Trophoblast cell (in vitro differentiated cells and primary cell): Measurements from ENCODE around the gene UQCC2.

Source experiments
- DNase-seq, 2 donors: peaks; one replicate each; pipeline ENCODE4 v3.0.0-alpha.2; 2016
- H2AFZ ChIP-seq: 2 replicates; pipeline ENCODE4 v1.6.1; 2013; ENCODE audit warnings: low read length, moderate library complexity, mild to moderate bottlenecking; ENCODE audit not compliant: insufficient read depth, poor library complexity
- H2AK5ac ChIP-seq: 2 replicates; pipeline ENCODE4 v1.6.1; 2013; ENCODE audit warnings: mild to moderate bottlenecking, low read length
- H2BK120ac ChIP-seq: 2 replicates; pipeline ENCODE4 v1.6.1; 2013; ENCODE audit warnings: low read length, mild to moderate bottlenecking, moderate library complexity; ENCODE audit not compliant: insufficient read depth, poor library complexity
- H2BK12ac ChIP-seq: 2 replicates; pipeline ENCODE4 v1.6.1; 2013; ENCODE audit warnings: mild to moderate bottlenecking, low read length, moderate library complexity
- H2BK5ac ChIP-seq: 2 replicates; pipeline ENCODE4 v1.6.1; 2013; ENCODE audit warnings: low read length, low read depth, moderate library complexity, mild to moderate bottlenecking; ENCODE audit not compliant: poor library complexity
- H3K14ac ChIP-seq: 2 replicates; pipeline ENCODE4 v1.6.1; 2013; ENCODE audit warnings: mild to moderate bottlenecking, low read length
- H3K18ac ChIP-seq: 2 replicates; pipeline ENCODE4 v1.6.1; 2013; ENCODE audit warnings: mild to moderate bottlenecking, low read length
- H3K23ac ChIP-seq: 2 replicates; pipeline ENCODE4 v1.6.1; 2013; ENCODE audit warnings: low read length
- H3K27ac ChIP-seq: 2 replicates; pipeline ENCODE4 v1.5.1; 2013; ENCODE audit warnings: low read depth, mild to moderate bottlenecking, inconsistent platforms, low read length, moderate library complexity
- H3K27me3 ChIP-seq: 2 replicates; pipeline ENCODE4 v1.6.1; 2013; ENCODE audit warnings: inconsistent platforms, mild to moderate bottlenecking, low read length, moderate library complexity; ENCODE audit not compliant: insufficient read depth
- H3K36me3 ChIP-seq, 2 experiments: 1 replicate in 1 of 2; 2 replicates in 1 of 2; pipeline ENCODE4 v1.6.1; 2013; ENCODE audit warnings: low read length in 2 of 2, mild to moderate bottlenecking in 2 of 2, moderate library complexity in 1 of 2; ENCODE audit not compliant: insufficient read depth in 2 of 2, control insufficient read depth in 1 of 2
- H3K4ac ChIP-seq: 2 replicates; pipeline ENCODE4 v1.6.1; 2013; ENCODE audit warnings: low read depth, mild to moderate bottlenecking, low read length, moderate library complexity
- H3K4me1 ChIP-seq, 2 experiments: 1 replicate in 1 of 2; 2 replicates in 1 of 2; pipeline ENCODE4 v1.6.1; 2013; ENCODE audit warnings: low read length in 2 of 2, mild to moderate bottlenecking in 2 of 2, moderate library complexity in 1 of 2; ENCODE audit not compliant: insufficient read depth in 2 of 2, control insufficient read depth in 1 of 2
- H3K4me2 ChIP-seq: 2 replicates; pipeline ENCODE4 v1.6.1; 2013; ENCODE audit warnings: inconsistent platforms, mild to moderate bottlenecking, low read length, moderate library complexity
- H3K4me3 ChIP-seq: 2 replicates; pipeline ENCODE4 v1.5.1; 2013; ENCODE audit warnings: mild to moderate bottlenecking, low read depth, low read length, inconsistent platforms
- H3K79me1 ChIP-seq: one replicate; pipeline ENCODE4 v1.6.1; 2013; ENCODE audit warnings: low read length
- H3K79me2 ChIP-seq: 2 replicates; pipeline ENCODE4 v1.6.1; 2013; ENCODE audit warnings: low read length, mild to moderate bottlenecking; ENCODE audit not compliant: control insufficient read depth, insufficient read depth, poor library complexity
- H3K9ac ChIP-seq: 2 replicates; pipeline ENCODE4 v1.6.1; 2013; ENCODE audit warnings: mild to moderate bottlenecking, low read length
- H3K9me3 ChIP-seq: 2 replicates; pipeline ENCODE4 v1.6.1; 2013; ENCODE audit warnings: low read depth, mild to moderate bottlenecking, control low read depth, inconsistent platforms, low read length; ENCODE audit not compliant: insufficient read depth
- H4K12ac ChIP-seq: 2 replicates; pipeline ENCODE4 v1.6.1; 2013; ENCODE audit warnings: low read depth, mild to moderate bottlenecking, low read length, moderate library complexity
- H4K8ac ChIP-seq: 2 replicates; pipeline ENCODE4 v1.6.1; 2013; ENCODE audit warnings: low read depth, mild to moderate bottlenecking, low read length, moderate library complexity
- H4K91ac ChIP-seq: one replicate; pipeline ENCODE4 v1.6.1; 2013; ENCODE audit warnings: low read depth, mild to moderate bottlenecking, low read length, moderate library complexity
- WGBS: extraction: QIAGEN DNeasy Blood & Tissue Kit; methylation state at CpG from one replicate; pipeline ENCODE4 v1.1.7; 2013; ENCODE audit warnings: missing lambda C conversion rate; ENCODE audit not compliant: insufficient read length, insufficient coverage; ENCODE audit errors: extremely low coverage; 5-methylcytosine and 5-hydroxymethylcytosine counted together

Gene UQCC2

DNA sequence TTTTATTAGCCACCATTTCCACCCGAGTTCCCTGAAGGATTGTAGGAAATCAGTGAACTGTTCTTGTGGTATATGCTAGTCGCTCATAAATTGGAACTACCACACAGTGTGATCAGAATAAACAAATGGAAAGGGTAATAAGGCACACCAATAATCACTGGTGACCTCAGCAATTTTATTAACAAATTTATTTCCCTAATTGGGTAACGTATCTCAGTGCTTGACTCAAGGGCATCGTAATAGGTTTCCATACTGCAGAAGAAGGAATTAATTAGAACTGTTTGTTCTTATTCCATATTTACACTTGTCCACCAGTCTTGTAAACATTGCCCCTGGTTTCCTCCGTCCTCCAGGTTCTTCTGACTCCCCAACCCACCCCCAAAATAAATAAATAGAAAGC is 10.0 kb upstream of the UQCC2 start:
- Histone ChIP-seq H2BK120ac (no peak overlapping the region), H2BK12ac (no peak overlapping the region), H4K12ac (no peak overlapping the region), H2BK5ac (no peak overlapping the region), H3K4me2 (no peak overlapping the region), H3K18ac (no peak overlapping the region), H3K36me3 (no peaks in the 10 kb centered on the region), H4K8ac (no peak overlapping the region), H3K9ac (no peak overlapping the region), H2AK5ac (no peak overlapping the region), H3K4me1 (no peaks in the 10 kb centered on the region), H3K4ac (no peak overlapping the region), H3K9me3 (no peaks in the 10 kb centered on the region), H3K23ac (no peak overlapping the region), H3K79me1 (no peaks in the 10 kb centered on the region), H3K79me2 (no peaks in the 10 kb centered on the region), H3K14ac (no peak overlapping the region), H3K27me3 (no peaks in the 10 kb centered on the region), H4K91ac (no peak overlapping the region), H2AFZ (no peak overlapping the region), H3K4me3 (no peak overlapping the region), H3K27ac (no peak overlapping the region)
- no peak for DNase-seq
- no CpG with 5 or more reads among the region's 5 CpGs for WGBS

DNA sequence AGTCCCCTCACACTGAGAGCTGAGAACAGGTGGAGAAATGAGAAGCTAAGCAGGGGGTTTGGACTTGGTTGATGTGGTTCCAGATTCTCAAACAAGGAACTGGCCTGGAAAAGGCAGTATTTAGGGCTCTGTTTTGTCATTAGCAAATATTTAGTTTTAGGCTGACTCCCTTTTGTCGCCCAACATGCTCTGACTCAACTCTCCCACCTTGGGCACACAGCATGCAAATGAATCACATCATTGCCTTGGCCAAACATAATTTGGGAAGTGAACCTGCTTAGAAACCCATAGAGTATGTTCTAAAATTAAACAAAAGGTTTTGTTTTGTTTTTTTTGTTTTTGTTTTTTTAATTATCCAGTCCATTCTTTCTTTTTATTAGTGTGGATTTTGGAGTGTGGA is 9.5 kb upstream of the UQCC2 start:
- H2BK12ac ChIP-seq = no peak overlapping the region
- no peaks in the 10 kb centered on the region for H3K36me3 ChIP-seq
- H2BK5ac ChIP-seq = no peak overlapping the region
- H3K4me3 ChIP-seq = no peak overlapping the region
- no peaks in the 10 kb centered on the region for H3K79me2 ChIP-seq
- no peaks in the 10 kb centered on the region for H3K27me3 ChIP-seq
- H3K4ac ChIP-seq = no peak overlapping the region
- no peak overlapping the region for H4K12ac ChIP-seq
- H3K9ac ChIP-seq = no peak overlapping the region
- H3K9me3 ChIP-seq = no peaks in the 10 kb centered on the region
- H3K4me2 ChIP-seq = no peak overlapping the region
- H2AFZ ChIP-seq = no peak overlapping the region
- no peak overlapping the region for H2BK120ac ChIP-seq
- DNase-seq = no peak
- H3K27ac ChIP-seq = no peak overlapping the region
- H3K79me1 ChIP-seq = no peaks in the 10 kb centered on the region
- no peak overlapping the region for H4K91ac ChIP-seq
- WGBS = no CpG with 5 or more reads among the region's 1 CpG
- H4K8ac ChIP-seq = no peak overlapping the region
- no peak overlapping the region for H3K18ac ChIP-seq
- H2AK5ac ChIP-seq = no peak overlapping the region
- no peak overlapping the region for H3K14ac ChIP-seq
- no peak overlapping the region for H3K23ac ChIP-seq
- no peaks in the 10 kb centered on the region for H3K4me1 ChIP-seq

DNA sequence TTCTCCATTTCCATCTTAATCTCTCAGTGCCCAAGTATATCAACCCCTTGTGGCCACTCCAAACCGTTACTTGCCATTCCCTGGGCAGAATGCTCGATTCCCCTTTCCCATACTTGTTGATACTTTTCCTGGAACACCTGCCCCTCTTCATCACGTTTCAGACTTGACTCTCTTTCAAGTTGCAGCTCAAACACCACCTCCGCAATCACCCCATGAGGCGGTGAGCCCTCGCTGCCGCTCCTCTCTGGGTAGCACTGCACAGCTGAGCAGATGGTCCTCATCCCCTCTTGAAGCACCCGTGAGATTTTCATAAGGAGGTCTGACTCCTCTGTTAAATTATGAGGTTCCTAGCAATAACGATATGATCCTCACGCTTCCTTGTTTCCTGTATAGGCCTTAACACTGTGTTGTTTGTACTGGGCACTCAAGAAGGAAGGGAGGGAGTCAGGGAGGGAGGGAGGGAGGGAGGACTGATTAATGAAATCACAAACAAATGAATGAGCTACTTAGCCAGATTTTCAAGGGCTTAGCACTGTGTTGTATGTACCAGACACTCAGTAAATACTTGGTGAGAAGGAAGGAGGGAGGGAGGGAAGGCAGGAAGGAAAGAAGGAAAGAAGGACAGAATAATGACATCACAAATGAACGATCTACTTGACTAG is 8.0 kb upstream of the UQCC2 start:
- Histone ChIP-seq H3K79me2 (no peaks in the 10 kb centered on the region), H2BK5ac (no peak overlapping the region), H2AK5ac (no peak overlapping the region), H3K9me3 (no peaks in the 10 kb centered on the region), H3K27ac (no peak overlapping the region), H3K9ac (no peak overlapping the region), H3K79me1 (no peaks in the 10 kb centered on the region), H2AFZ (no peak overlapping the region), H3K18ac (no peak overlapping the region), H3K4me2 (no peak overlapping the region), H3K4me3 (no peak overlapping the region), H3K23ac (no peak overlapping the region), H3K36me3 (no peaks in the 10 kb centered on the region), H3K27me3 (no peaks in the 10 kb centered on the region), H2BK12ac (no peak overlapping the region), H2BK120ac (no peak overlapping the region), H3K14ac (no peak overlapping the region), H4K8ac (no peak overlapping the region), H3K4me1 (no peaks in the 10 kb centered on the region), H4K12ac (no peak overlapping the region), H4K91ac (no peak overlapping the region), H3K4ac (no peak overlapping the region)
- DNase-seq = no peak
- WGBS = no CpG with 5 or more reads among the region's 11 CpGs

DNA sequence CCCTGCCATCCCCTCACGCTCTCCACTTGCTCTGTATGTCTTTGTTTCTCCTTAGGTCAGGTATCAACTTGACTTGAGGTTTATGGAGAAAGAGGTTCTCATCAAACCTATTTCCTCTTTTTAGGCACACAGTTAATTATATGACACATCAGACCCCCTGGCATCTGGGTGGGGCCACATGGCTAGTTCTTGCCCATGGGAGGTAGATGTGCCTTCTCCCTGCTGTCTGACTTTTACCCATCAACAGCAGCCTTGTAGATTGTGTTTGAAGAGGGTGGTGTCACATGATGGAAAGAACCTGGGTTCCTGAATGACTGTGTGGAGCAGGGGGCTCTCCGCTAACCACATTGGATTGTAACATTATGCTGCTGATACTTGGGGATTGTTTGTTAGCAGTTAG is 7.2 kb upstream of the UQCC2 start:
- no peak overlapping the region for H3K4ac ChIP-seq
- no peaks in the 10 kb centered on the region for H3K79me1 ChIP-seq
- no peak overlapping the region for H3K4me2 ChIP-seq

More for the DNA sequence above, 7.2 kb upstream of the UQCC2 start:
- Histone ChIP-seq H2BK12ac (no peak overlapping the region), H3K27ac (no peak overlapping the region), H4K8ac (no peak overlapping the region), H3K14ac (no peak overlapping the region), H3K9ac (no peak overlapping the region), H4K91ac (no peak overlapping the region), H2BK120ac (no peak overlapping the region), H3K23ac (no peak overlapping the region), H2AK5ac (no peak overlapping the region), H3K79me2 (no peaks in the 10 kb centered on the region), H3K36me3 (no peaks in the 10 kb centered on the region), H3K4me3 (no peak overlapping the region), H2AFZ (no peak overlapping the region), H4K12ac (no peak overlapping the region), H2BK5ac (no peak overlapping the region), H3K18ac (no peak overlapping the region), H3K4me1 (no peaks in the 10 kb centered on the region), H3K27me3 (no peaks in the 10 kb centered on the region), H3K9me3 (no peaks in the 10 kb centered on the region)
- no CpG with 5 or more reads among the region's 2 CpGs for WGBS
- DNase-seq = no peak
